ENCODE data around the gene CNTF.

The CNTF gene

DNA sequence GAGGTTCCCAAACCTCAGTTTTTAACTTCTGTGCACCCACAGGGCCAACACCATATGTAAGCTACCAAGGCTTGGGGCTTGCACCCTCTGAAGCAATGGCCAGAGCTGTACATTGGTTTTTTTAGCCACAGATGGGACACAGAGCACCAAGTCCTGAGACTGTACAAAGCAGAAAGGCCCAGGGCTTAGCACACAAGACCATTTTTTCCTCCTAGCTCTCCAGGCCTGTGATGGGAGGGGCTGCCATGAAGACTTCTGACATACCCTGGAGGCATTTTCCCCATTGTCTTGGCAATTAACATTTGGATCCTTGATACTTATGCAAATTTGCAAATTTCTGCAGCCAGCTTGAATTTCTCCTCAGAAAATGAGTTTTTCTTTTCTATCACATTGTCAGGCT is 23.4 kb downstream of the CNTF start:
- no peak for DNase-seq (ENCODE audit: low read depth)

DNA sequence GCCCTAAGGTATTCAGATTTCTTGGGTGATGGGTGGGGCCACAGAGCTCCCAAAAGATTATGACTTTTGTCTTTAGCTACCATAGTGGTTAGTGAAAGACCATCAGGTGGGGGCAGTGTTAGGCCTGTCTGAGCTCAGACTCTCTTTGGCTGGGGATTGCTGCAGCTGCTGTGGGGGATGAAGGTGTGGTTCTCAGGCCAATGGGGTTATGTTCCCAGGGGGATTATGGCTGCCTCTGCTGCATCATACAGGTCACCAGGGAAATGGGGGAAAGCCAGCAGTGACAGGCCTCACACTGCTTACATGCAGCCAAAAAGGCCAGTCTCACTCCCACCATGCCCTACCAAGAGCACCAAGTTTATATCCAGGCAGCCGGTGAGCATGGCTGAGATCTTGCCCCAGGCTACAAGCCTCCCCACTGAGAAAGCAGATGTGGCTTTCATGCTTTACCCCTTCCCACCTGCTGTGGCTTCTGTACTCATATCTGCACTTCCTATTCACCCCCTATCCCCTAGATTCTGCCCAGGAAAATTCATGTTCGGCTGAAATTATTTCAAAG is 24.8 kb downstream of the CNTF start:
- no peak for DNase-seq (ENCODE audit: low read depth)

DNA sequence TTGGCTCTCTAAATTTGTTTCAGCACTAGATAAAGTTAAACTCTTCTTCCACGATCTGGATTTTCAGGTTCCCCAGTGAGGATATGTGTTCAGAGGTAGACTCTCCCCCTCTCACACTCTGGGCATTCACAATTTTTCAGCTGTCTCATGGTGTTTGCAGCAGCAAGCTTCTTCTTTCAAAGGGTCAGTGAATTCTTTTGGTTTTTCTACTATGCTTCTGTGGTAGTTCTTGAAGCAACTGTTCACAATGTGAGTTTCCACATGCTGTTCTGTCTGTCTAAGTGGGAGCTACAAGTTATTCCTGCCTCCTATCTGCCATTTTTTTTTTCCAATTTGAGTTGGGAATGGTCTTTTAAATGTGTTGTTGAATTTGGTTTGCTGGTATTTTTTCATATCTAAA is 25.4 kb downstream of the CNTF start:
- DNase-seq (ENCODE audit: low read depth), result no peak

DNA sequence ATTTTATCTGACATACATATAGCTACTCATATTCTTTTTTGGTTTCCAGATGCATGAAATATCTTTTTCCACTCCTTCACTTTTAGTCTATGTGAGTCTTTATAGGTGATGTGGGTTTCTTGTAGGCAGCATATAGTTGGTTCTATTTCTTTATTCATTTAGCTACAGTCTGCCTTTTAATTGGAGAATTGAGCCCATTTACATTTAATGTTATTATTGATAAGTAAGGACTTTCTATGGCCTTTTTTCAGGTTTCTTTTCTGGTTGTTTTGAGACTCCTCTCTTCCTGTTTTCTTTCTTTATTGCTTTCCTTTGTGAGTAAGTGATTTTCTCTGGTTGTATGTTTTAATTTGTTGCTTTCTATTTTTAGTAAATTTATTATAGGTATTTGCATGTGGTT is 27.2 kb downstream of the CNTF start:
- DNase-seq (ENCODE audit: low read depth), result no peak

DNA sequence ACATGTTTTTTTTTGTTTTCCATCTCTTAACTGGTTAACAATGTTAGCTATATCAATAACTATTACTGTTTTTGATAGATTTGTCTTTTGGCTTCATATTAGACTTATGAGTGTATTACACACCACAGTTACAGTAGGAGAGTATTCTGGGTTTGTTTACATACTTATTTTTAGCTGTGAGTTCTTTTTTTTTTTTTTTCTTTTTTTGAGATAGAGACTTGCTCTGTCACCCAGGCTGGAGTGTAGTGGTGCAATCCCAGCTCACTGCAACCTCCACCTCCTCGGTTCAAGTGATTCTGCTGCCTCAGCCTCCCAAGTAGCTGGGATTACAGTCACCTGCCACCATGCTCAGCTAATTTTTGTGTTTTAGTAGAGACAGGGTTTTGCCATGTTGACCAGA is 28.0 kb downstream of the CNTF start:
- no peak for DNase-seq (ENCODE audit: low read depth)

DNA sequence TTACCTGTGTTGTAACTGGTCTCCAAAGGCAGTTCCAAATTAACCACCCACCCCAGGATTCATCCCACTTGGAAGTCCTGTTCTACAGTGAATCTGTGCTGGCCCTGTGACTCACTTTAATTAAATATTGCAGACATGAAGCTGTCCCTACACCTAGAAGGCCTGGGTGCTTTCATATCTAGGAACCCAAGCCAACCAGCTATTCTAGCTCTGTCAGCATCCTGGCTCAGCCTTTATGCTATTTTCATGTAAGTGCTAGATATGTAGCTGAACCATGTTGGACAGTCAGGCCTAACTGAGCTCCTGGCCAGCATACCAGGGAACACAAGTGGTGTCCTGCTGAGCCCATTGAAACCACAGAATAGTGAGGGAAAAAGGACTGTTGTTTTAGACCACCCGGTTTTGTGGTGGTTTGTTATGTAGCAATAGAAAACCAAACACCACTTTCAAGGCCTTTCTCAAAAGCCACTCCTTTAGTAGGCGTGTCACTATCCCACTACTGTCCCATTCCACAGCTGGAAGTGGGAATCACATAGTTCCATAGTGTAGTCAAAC is 30.3 kb downstream of the CNTF start:
- DNase-seq (ENCODE audit: low read depth), result no peak

DNA sequence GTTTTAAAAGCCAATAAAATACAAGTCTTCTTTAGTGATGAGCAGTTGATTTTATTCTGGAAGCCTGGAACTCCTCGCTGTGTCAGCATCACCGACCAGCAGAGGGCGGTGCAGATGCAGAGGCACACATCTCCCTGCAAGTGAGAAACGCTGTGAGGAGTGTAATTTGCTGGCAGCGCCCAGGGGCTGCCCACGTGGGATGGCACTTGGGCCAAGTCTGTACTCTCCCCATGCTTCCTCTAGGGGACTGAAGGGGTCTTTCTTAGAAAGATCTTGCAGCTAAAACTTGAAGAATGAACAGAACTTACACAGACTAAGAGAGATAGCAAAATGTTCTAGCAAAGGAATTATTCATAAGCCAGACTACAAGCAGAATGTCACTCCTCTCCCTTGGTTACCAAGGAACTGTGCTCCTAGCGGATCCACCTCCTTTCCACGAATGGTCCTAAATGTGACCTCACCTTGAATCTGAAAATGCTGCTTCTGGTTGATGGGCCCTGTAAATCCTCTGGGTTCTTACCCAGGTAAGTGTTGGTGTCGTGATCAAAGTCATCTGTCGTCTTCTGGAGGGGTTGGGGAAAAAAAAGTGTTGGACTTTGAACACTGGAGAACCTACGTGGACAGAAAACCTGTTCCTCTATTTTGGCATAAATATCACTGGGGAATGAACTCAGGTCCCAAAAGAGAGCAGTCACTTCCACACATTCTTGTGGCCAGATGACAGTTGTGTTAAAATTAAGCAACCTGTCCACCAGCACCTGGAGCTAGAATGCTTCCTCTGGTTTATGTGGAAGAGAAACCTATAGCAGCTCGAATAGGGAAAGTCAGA is 31.8 kb downstream of the CNTF start:
- DNase-seq (ENCODE audit: low read depth), result peak; percentile 61

DNA sequence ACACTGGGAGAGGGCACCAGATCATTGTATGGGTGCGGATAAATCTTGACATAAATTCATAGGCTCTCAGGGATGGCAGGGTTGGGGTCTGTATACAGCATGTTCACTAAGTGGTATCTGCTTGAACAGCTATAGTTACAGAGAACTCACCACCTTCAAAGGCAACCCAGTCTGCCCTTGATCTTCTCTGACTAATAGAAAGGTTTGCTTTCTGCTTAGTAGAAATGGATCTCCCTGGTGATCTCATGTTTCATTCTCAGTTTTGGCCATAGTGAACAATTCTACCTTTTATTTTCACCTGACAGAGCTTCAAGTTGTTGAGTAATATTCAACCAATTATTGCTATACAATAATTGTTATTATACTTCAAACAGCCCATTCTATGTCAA is 32.4 kb downstream of the CNTF start:
- DNase-seq (ENCODE audit: low read depth), result no peak

DNA sequence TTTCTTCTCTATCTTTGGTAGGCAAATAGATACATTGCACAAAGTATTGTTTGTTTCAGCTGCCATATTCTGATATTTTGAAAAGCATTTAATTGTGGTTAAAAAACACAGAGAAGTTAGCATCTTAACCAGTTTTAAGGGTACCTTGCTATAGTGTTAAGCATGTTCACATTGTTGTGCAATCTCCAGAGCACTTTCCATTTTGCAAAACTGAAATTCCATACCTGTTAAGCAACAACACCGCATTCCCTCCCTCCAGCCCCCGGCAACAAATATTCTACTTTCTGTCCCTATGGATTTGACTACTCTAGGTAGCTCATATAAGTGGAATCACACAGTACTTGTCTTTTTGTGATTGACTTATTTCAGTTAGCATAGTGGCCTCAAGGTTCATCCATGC is 33.9 kb downstream of the CNTF start:
- no peak for DNase-seq (ENCODE audit: low read depth)

DNA sequence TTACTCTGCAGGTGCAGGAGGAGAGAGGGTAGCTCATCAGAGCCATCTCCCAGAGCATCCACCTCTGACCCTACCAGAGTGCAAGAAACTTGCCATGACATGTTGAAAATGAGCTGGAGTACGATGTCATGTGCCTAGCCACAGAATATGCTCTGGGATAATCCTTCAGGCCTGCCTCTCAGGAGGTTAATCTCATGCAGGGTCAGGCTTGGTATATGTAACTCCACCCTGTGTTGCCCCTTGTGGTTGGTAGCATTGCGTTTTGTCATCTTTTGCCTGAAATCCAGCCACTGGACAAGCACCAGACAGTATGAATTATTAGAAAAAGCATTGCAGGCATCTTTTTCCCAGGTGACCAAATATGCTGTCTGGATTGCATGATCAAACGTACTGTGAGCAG is 36.2 kb downstream of the CNTF start:
- DNase-seq (ENCODE audit: low read depth), result no peak

DNA sequence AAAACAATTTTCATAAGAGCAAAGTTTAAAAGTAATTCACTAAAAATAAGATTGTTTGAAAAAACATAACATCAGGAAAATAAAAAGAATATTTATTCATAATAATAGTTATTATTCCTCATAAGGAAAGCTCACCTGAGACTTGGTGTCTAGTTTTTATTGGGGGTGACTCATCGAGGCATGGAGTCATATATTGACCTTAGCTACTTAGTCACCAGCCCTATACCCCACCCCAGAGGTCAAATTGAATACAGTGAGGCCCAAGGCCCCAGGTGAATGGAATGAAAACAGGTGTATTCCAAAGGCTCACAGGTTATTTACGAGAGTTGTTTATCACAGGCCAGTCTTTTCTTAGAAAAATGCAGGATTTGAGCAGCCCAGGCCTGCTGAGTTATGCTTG is 36.9 kb downstream of the CNTF start:
- DNase-seq (ENCODE audit: low read depth), result no peak

DNA sequence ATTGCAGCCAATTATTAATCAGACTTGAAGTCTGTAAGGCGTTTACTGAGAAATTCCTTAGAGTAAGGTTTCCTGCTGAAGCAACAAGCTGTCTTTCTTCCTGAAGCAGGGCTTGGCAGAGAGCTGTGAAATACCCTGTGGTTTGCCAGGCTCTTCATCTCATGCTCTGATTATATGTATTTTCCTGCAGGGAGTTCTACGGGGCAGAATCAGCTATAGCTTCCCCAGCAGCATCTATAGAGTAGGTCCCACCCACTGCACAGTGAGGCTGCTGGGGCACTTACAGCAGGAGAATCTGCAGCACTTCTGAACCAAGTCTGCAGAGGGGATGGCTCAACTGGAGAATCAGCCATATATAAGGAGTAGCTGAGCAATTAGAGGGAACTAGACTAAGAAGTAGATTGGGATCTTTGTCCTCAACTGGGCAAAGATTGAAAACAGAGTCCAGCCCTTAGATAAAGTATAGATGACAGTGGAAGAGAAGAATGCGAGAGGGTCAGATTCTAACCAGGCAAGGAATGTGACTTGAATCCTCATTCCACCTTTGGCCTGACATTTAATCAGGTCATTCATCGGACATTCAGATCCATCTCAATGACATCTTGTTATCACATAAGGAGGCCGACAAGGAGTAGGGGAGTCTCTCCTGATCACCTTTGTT is 37.6 kb downstream of the CNTF start:
- no peak for DNase-seq (ENCODE audit: low read depth)

DNA sequence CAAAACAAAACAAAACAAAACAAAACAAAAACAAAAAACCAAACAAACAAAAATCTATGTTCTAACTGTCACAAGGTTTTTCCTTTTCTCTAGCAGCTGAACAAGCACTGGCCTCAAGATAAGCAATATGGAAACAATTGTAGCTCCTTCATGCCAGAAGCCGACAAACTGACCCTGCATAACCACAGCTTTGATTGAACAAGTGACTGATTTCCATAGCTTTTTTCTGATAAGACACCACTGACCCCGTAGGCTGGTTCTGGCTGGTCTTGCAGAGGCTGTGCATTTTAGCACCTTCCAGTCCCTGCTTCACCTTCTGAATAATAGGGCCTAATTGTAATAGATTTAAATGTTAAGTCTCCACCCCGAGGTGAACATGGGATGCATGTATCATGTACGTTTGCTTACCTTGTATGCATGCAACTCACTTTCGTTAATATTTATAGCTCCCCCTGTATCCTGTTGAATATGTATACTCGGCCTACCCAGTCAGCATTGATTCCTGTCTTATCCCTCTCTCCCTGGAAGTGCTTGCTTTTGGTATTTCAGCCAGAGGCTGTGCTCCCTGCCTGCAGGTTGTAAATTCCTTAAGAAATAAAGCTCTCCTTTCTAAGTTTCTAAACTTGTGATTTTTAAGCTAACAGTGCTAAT is 49.6 kb downstream of the CNTF start:
- DNase-seq (ENCODE audit: low read depth), result no peak

DNA sequence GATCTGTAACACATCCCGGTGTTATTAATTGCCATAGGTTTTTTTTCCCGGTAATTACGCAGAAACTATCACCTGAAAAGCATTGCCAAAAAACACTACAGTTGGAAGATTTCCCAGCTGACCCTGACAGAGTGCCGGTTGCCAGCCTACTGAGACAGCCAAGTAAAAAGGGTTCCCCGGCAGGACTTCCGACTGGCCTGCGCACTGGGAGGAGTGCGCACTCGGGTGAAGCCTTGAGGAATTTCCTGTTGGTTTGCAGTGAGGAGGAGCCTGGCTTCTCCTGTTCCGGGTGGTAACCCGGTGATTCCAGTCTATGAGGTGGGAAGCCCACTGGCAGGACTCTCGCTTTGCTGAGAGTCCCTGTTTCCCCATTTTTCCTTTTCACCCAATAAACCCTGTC is 52.1 kb downstream of the CNTF start:
- no peak for DNase-seq (ENCODE audit: low read depth)
